ENCODE data around the gene CLDN16.

Gene CLDN16

GRCh38 chr3:190435618-190436017, 47.7 kb downstream of the CLDN16 start:
- no peak overlapping the region for H3K27ac ChIP-seq
- TF ChIP-seq CTCF (conservative IDR thresholded peaks at IDR 0.05) (no peak), ZFX (IDR thresholded peaks at IDR 0.05) (no peak)

- TF ChIP-seq CTCF (conservative IDR thresholded peaks at IDR 0.05) (no peak), ZFX (IDR thresholded peaks at IDR 0.05) (no peak)
- H3K27ac ChIP-seq: no peak overlapping the region
These were observed 48.4 kb downstream of the CLDN16 start for GRCh38 chr3:190436331-190436730.

- TF ChIP-seq ZFX (IDR thresholded peaks at IDR 0.05) (no peak), CTCF (conservative IDR thresholded peaks at IDR 0.05) (no peak)
- H3K27ac ChIP-seq: no peak overlapping the region
These were observed 54.3 kb downstream of the CLDN16 start for GRCh38 chr3:190442240-190442639.

- TF ChIP-seq CTCF (conservative IDR thresholded peaks at IDR 0.05): peak; percentile 71
- no peak for TF ChIP-seq ZFX (IDR thresholded peaks at IDR 0.05)
- H3K27ac ChIP-seq: no peak overlapping the region
These were observed 55.3 kb downstream of the CLDN16 start for GRCh38 chr3:190443257-190443656.

- TF ChIP-seq CTCF (conservative IDR thresholded peaks at IDR 0.05) (no peak), ZFX (IDR thresholded peaks at IDR 0.05) (no peak)
- no peak overlapping the region for H3K27ac ChIP-seq
These were observed 56.0 kb downstream of the CLDN16 start for GRCh38 chr3:190444006-190444405.

GRCh38 chr3:190444576-190445145, 56.7 kb downstream of the CLDN16 start:
- TF ChIP-seq CTCF (conservative IDR thresholded peaks at IDR 0.05) (no peak), ZFX (IDR thresholded peaks at IDR 0.05) (no peak)
- H3K27ac ChIP-seq: no peak overlapping the region

GRCh38 chr3:190446573-190447279, 58.8 kb downstream of the CLDN16 start:
- no peak overlapping the region; the same call in 1 of the 2 replicates for H3K27ac ChIP-seq
- TF ChIP-seq CTCF (conservative IDR thresholded peaks at IDR 0.05) (no peak), ZFX (IDR thresholded peaks at IDR 0.05) (no peak)
